Smooth muscle cell (in vitro differentiated cells): ENCODE results near the gene RSRC1. TPM values are rescaled to one million over a fixed set of nuclear protein-coding genes. Genes with fewer than 3 reads are reported as not detected.

Experiments used
- DNase-seq: peaks from one replicate; lab custom pipeline; 2025; ENCODE audit not compliant: unreplicated experiment; lab: John Stamatoyannopoulos, UW
- H2AFZ ChIP-seq: fragments of 200-600 bp; sonication (generic); 2 replicates; pipeline ENCODE4 v1.6.0; 2016; ENCODE audit warnings: antibody characterized with exemption, low read depth, mild to moderate bottlenecking
- H3F3A ChIP-seq: fragments of 200-600 bp; sonication (generic); 2 replicates; pipeline ENCODE4 v1.6.0; 2017; ENCODE audit warnings: antibody characterized with exemption, low read depth
- H3K27ac ChIP-seq: fragments of 200-600 bp; sonication (generic); 2 replicates; pipeline ENCODE4 v1.5.1; 2016; ENCODE audit warnings: low read depth, mild to moderate bottlenecking
- H3K27me3 ChIP-seq: fragments of 200-600 bp; sonication (generic); 2 replicates; pipeline ENCODE4 v1.6.1; 2016; ENCODE audit warnings: low read depth, mild to moderate bottlenecking
- H3K36me3 ChIP-seq: fragments of 200-600 bp; sonication (generic); 2 replicates; pipeline ENCODE4 v1.5.1; 2016; ENCODE audit warnings: low read depth
- H3K4me1 ChIP-seq: fragments of 200-600 bp; sonication (generic); 2 replicates; pipeline ENCODE4 v1.5.1; 2016; ENCODE audit warnings: low read depth
- H3K4me2 ChIP-seq: fragments of 200-600 bp; sonication (generic); 2 replicates; pipeline ENCODE4 v1.6.0; 2016; ENCODE audit warnings: mild to moderate bottlenecking
- H3K4me3 ChIP-seq: fragments of 200-600 bp; sonication (generic); 2 replicates; pipeline ENCODE4 v1.5.1; 2016; ENCODE audit warnings: mild to moderate bottlenecking
- H3K79me2 ChIP-seq: fragments of 200-600 bp; sonication (generic); 2 replicates; pipeline ENCODE4 v1.6.0; 2016; ENCODE audit warnings: low read depth, mild to moderate bottlenecking
- H3K9ac ChIP-seq: fragments of 200-600 bp; sonication (generic); 2 replicates; pipeline ENCODE4 v1.6.0; 2016; ENCODE audit warnings: low read depth
- H3K9me3 ChIP-seq: fragments of 200-600 bp; sonication (generic); replicated peaks from 2 replicates; pipeline ENCODE4 v1.5.1; 2016; ENCODE audit warnings: low read depth
- H4K20me1 ChIP-seq: fragments of 200-600 bp; sonication (generic); 2 replicates; pipeline ENCODE4 v1.6.0; 2016; ENCODE audit warnings: low read depth
- CTCF ChIP-seq: fragments of 200-600 bp; sonication (generic); IDR thresholded peaks from 2 replicates; pipeline ENCODE4 v1.5.1; 2017; ENCODE audit warnings: borderline replicate concordance, mild to moderate bottlenecking, antibody characterized with exemption; ENCODE audit not compliant: insufficient read depth, poor library complexity, severe bottlenecking
- WGBS: methylation state at CpG from one replicate; pipeline ENCODE4 v1.1.7; 2016; ENCODE audit warnings: low lambda C conversion rate; 5-methylcytosine and 5-hydroxymethylcytosine counted together
- polyA plus RNA-seq: library from polyadenylated mRNA; unstranded; fragments of >200 nt; fragmentation: Nextera tagmentation; extraction: Ambion mirVana; gene quantifications from 2 replicates; pipeline ENCODE4 v1.2.1, GENCODE V29; 2016
- total RNA-seq: library from RNA; depleted of rRNA; stranded (reverse); fragments of >200 nt; gene quantifications from 2 replicates; pipeline ENCODE4 v1.2.3, GENCODE V29; 2014

RSRC1 gene
- total and polyA plus RNA-seq, 2 experiments from 2014 or later = 18.5 to 43.9 TPM

GRCh38 chr3:158483701-158484235 is 373.9 kb downstream of the RSRC1 start:
- Histone ChIP-seq H2AFZ (no peak overlapping the region), H3K27ac (no peak overlapping the region), H3F3A (no peaks in the 10 kb centered on the region), H3K36me3 (no peaks in the 10 kb centered on the region), H3K27me3 (no peaks in the 10 kb centered on the region), H3K79me2 (no peaks in the 10 kb centered on the region), H4K20me1 (no peaks in the 10 kb centered on the region), H3K4me3 (no peak overlapping the region), H3K9ac (no peak overlapping the region), H3K9me3 (no peaks in the 10 kb centered on the region), H3K4me2 (no peak overlapping the region), H3K4me1 (peaks cover 10% of the 10 kb centered on the region)
- DNase-seq = no peak
- TF ChIP-seq CTCF = no peak
- WGBS = 84% methylated on average over 7 of the region's 7 CpGs

GRCh38 chr3:158486200-158486599 is 376.3 kb downstream of the RSRC1 start:
- no peaks in the 10 kb centered on the region for H3K79me2 ChIP-seq
- H3F3A ChIP-seq = no peaks in the 10 kb centered on the region
- no peaks in the 10 kb centered on the region for H3K9me3 ChIP-seq
- H3K36me3 ChIP-seq = no peaks in the 10 kb centered on the region
- H3K4me1 ChIP-seq = peaks cover 10% of the 10 kb centered on the region
- H3K27ac ChIP-seq = no peak overlapping the region
- no peak overlapping the region for H3K4me3 ChIP-seq
- no peak overlapping the region for H3K4me2 ChIP-seq
- no peaks in the 10 kb centered on the region for H4K20me1 ChIP-seq
- no peaks in the 10 kb centered on the region for H3K27me3 ChIP-seq
- no peak for DNase-seq
- H2AFZ ChIP-seq = no peak overlapping the region
- no peak overlapping the region for H3K9ac ChIP-seq
- TF ChIP-seq CTCF = no peak

- no peak for DNase-seq
- H3K79me2 ChIP-seq = no peaks in the 10 kb centered on the region
- H4K20me1 ChIP-seq = no peaks in the 10 kb centered on the region
- H3K27me3 ChIP-seq = no peaks in the 10 kb centered on the region
- H3K4me2 ChIP-seq = no peak overlapping the region
- TF ChIP-seq CTCF = no peak
- H3K27ac ChIP-seq = no peak overlapping the region
- 48% methylated on average over 2 of the region's 2 CpGs for WGBS
- H3K9me3 ChIP-seq = no peaks in the 10 kb centered on the region
- no peak overlapping the region for H3K9ac ChIP-seq
- H3F3A ChIP-seq = no peaks in the 10 kb centered on the region
- no peak overlapping the region for H3K4me3 ChIP-seq
- H2AFZ ChIP-seq = no peak overlapping the region
- no peaks in the 10 kb centered on the region for H3K36me3 ChIP-seq
- H3K4me1 ChIP-seq = peaks cover 9% of the 10 kb centered on the region
These were observed 378.8 kb downstream of the RSRC1 start for GRCh38 chr3:158488670-158489069.

GRCh38 chr3:158489181-158489580 is 379.3 kb downstream of the RSRC1 start:
- DNase-seq = no peak
- Histone ChIP-seq H3K4me1 (peaks cover 9% of the 10 kb centered on the region), H3K27me3 (no peaks in the 10 kb centered on the region), H3K9me3 (no peaks in the 10 kb centered on the region), H3K79me2 (no peaks in the 10 kb centered on the region), H3F3A (no peaks in the 10 kb centered on the region), H3K4me3 (no peak overlapping the region), H3K36me3 (no peaks in the 10 kb centered on the region), H3K9ac (no peak overlapping the region), H3K4me2 (no peak overlapping the region), H4K20me1 (no peaks in the 10 kb centered on the region), H3K27ac (no peak overlapping the region), H2AFZ (no peak overlapping the region)
- no peak for TF ChIP-seq CTCF
